GM19467 (cell line): ENCODE data around the gene LRRC3C.

Experiments
- ATAC-seq: cut with Tn5 transposase; IDR thresholded peaks from one replicate; pipeline ENCODE4 v1.9.1; 2021; ENCODE audit warnings: mild to moderate bottlenecking, moderate library complexity; ENCODE audit not compliant: unreplicated experiment

LRRC3C gene

DNA sequence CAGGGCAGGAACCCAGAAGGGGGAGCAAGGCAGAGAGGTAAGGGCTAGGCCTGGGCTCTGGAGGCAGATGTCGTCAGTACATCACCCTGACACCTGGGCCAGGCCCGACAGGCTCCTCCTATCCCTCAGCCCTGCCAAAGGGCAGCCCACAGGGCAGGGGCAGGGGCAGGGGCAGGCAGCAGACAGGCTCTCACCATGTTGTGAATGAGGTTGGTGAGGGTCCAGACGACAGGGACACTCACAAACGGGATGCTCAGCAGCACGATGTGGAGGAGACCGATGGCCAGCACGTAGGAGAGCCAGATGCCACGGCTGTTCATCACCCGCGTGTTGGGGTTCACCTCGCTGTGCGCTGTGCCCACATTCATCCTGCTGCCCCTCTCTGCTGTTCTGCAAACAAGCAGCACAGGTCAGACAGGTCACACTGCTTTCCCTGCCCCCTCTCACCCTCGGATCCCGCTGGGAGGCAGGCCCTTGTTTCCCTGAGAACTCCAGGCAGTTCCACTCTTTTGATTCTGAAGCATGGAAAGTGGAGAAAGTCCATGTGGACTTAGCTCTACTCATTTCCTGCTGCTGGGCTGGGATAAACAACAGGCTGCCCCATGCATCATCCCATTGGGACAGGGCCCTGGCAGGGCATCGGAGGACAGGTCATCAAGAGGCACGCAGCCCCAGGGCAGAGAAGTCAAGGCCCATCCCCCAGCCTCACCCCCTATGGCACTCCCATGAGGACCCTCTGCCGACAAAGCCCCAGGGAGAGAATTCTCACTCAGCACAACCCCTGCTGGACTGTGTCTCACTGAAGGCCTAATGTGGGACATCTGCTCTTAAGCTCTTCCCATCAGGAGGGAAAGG lies 3.5 kb upstream of the LRRC3C start:
- ATAC-seq, result no peak

GRCh38 chr17:39924691-39925055 lies 2.9 kb upstream of the LRRC3C start:
- ATAC-seq, result no peak

DNA sequence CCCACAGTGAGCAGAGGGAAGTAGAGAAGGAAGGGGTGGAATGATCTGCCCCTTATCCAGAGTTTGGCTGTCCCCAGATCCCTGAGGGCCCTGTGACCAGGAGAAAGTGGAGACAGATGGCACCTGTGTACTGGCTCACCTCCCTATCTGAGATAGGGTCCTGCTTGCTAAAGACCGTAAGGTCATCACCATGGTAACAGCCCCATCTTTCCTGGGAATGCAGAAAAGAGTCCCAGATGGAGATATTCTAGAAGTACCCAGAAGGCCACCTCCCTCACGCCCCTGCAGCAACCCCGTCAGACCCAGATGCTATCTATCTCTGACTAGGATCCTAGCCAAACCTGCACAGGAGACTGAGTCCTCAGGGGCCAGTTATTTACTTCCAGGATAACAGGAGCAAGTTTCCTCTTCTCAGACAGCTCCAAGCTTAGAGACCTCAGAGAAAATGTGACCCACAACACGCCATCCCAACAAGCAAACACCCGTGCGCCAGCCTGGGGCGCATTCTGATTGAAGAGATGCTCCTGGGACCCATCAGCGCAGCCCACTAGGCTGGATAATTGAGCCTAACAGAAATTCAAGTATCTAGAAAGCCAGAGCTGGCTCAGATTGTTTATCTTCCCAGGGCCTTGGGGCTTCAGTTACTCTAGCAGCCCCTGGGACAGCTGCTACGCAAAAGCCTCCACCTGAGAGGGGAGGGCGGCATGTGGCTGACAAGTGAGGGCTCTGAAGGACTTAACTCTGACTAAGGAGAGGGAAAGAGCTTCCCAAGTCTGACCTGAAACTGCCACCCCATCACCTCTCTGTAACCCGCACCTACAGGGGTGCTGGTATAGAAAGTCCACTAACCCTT lies 2.0 kb upstream of the LRRC3C start:
- ATAC-seq, result no peak

- no peak for ATAC-seq
Observed at GRCh38 chr17:39926135-39926587, 1.4 kb upstream of the LRRC3C start.

- no peak for ATAC-seq
Observed at GRCh38 chr17:39926588-39927100, 888 bp upstream of the LRRC3C start.

DNA sequence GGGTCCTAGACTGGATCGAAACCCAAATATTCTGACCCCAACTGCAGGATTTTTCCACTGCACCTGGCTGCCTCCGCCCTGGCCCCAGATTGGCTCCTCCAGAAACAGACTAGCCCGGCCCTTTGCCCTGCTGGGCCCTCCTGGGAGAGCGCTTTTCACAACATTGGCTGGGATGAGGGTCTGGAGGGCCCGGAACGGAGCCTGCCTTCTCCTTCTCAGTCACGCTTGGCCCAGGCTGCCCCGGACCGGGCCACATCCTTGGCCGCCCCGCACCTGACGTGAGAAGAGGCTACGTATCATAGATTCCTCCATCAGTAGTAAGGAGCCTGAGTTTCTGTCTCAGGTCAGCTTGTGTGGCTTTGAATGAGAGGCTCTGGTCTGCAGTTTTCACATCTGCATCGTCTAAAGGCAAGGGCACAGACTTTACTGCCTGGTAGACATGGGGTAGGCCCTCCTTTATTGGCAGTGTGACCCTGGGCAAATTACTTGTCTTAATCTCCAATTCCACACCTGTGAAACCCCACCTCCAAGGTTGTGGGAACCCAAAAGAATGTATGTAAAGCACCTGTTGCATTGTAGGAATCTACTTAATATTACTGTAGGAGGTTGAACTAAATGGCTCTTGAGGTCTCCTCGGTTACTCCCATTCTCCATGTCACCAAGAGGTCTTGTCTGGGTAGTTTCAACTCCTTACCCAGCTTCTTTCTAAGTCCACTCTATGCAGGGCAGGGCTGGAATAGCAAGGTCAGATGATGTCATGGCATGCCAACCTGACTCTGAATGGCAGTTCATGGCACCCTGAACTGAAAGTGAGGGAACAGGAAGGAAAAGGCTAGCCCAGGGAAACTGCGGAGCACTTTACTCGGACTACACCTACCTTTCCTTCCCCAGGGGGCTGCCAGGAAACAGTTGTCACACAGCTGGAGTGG lies 661 bp downstream of the LRRC3C start:
- ATAC-seq, result peak; percentile 10

GRCh38 chr17:39928858-39929645 lies 1.5 kb downstream of the LRRC3C start:
- ATAC-seq, result no peak

- ATAC-seq, result no peak
Observed at GRCh38 chr17:39929646-39930407, 2.3 kb downstream of the LRRC3C start.

GRCh38 chr17:39933912-39934311 lies 6.4 kb downstream of the LRRC3C start:
- ATAC-seq, result no peak

GRCh38 chr17:39934324-39934723 lies 6.8 kb downstream of the LRRC3C start:
- no peak for ATAC-seq

- ATAC-seq, result no peak
Observed at GRCh38 chr17:39935909-39936308, 8.4 kb downstream of the LRRC3C start.

DNA sequence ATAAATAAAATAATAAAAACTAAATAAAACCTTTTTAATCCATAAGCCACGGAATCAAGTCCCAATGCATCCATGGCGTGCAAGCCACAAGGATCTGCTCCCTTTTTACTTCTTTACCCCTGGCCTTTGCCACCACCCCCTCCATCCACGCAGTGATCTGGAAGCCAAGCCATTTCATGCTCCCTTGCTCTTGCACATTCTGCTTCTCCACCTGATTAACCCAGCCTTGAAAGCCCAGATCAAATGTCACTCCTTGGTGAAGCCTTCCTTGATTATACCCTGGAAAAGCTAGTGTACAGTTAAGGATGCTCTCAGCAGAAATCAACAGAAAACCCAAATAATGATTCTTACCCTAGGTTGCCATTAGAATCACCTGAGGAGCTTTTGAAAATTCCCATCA lies 9.9 kb downstream of the LRRC3C start:
- ATAC-seq, result no peak

GRCh38 chr17:39938140-39938869 lies 10.8 kb downstream of the LRRC3C start:
- no peak for ATAC-seq

GRCh38 chr17:39939106-39939505 lies 11.6 kb downstream of the LRRC3C start:
- no peak for ATAC-seq

GRCh38 chr17:39939588-39940419 lies 12.3 kb downstream of the LRRC3C start:
- peak; percentile 42 for ATAC-seq

- no peak for ATAC-seq
Observed at GRCh38 chr17:39943702-39944392, 16.3 kb downstream of the LRRC3C start.

GRCh38 chr17:39944393-39944711 lies 16.8 kb downstream of the LRRC3C start:
- ATAC-seq, result no peak
